GM13977 (cell line): ENCODE data around the gene RBM38.
"Not testable (repeated sequence)": the region's sequence is repeated elsewhere in the genome, so short reads cannot be mapped to it uniquely, and the experiment has no call there.

Experiments used
- DNase-seq: peaks from one replicate; pipeline ENCODE4 v3.0.0; 2012; ENCODE audit warnings: low spot score
- CTCF ChIP-seq: IDR thresholded peaks from 2 replicates; pipeline ENCODE4 v1.5.1; 2012; ENCODE audit warnings: mild to moderate bottlenecking, control low read depth; ENCODE audit not compliant: insufficient read depth; ENCODE audit errors: extremely low read depth, missing control alignments
- in situ Hi-C: fragments of 300-500 bp; cut with MboI; formaldehyde crosslinking; loops from one replicate; pipeline ENCODE4 v1.12.0; 2022; ENCODE audit warnings: low sequenced_read_pairs, low pct_unique_long_range_greater_than_20kb, mixed read lengths, inconsistent platforms; ENCODE audit not compliant: unreplicated experiment

RBM38 gene

DNA sequence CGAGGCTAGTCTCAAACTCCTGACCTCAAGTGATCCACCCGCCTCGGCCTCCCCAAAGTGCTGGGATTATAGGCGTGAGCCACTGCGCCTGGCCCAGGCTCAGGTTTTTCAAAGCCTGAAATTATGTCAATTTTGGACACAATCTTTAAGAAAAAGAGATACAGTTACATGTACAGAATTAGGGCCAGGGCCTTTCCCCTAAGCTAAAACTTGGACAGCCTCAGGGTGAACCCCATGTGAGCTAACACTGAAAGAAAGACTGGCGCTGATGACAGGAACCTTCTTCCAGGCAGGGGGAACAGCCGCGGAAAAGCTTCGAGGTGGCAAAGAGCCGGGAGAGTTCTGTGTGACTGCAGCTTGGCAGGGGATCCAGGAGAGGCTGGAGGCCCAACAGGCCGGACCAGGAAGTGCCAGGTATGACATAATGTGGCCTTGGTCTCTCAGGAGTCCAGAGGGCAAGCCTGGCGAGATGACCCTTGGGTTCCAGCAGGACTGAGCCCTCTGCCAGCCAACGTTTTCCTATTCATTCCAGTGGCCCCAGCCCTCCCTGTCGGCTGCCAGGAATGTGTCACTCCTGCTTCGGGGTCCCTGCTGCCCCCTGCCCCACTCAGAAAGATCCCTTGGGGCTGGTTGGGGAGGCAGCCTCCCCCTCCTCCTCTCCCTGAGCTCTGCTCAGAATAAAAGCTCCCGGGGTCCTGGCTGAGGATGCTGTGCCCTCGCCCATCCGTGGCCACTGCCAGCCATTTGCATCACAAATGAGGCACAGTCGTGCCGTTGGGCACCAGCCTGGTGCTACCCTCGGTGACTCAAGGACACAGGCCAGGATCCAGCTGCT is 37.3 kb downstream of the RBM38 start:
- no peak for DNase-seq
- in situ Hi-C loops, result no loop called here
- TF ChIP-seq CTCF, result no peak

DNA sequence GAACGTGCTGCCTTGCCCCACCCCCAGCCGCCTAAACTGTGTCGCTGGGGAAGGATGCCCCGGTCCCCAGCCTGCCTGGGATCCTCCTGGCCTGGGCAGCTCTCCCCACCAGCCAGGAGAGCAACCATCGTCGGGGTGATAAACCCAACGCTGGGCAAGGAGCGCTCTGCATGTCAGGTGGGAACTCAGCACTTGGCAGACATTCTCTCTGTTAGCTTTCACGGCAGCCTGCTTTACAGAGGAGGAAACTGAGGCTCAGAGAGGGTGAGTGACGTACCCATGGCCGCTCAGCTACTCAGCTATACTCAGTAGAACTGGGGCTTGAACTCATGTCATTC is 37.9 kb downstream of the RBM38 start:
- DNase-seq, result no peak
- TF ChIP-seq CTCF, result no peak
- in situ Hi-C loops, result no loop called here

GRCh38 chr20:57429580-57430200 is 38.5 kb downstream of the RBM38 start:
- no peak for DNase-seq
- no peak for TF ChIP-seq CTCF

DNA sequence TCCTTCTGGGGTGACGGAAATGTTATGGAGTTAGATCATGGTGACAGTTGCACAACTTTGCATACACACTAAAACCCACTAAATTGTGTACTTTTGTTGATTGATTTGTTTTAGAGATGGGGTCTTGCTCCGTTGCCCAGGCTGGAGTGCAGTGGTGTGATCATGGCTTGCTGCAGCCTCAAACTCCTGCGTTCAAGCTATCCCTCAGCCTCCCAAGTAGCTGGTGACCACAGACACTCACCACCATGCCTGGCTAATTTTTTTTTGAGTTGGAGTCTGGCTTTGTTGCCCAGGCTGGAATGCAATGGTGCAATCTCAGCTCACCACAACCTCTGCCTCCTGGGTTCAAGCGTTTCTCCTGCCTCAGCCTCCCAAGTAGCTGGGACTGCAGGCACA is 39.0 kb downstream of the RBM38 start:
- DNase-seq, in situ Hi-C loops: not testable (repeated sequence)

More at GRCh38 chr20:57429580-57430200, 38.5 kb downstream of the RBM38 start:
- in situ Hi-C loops, result no loop called here

DNA sequence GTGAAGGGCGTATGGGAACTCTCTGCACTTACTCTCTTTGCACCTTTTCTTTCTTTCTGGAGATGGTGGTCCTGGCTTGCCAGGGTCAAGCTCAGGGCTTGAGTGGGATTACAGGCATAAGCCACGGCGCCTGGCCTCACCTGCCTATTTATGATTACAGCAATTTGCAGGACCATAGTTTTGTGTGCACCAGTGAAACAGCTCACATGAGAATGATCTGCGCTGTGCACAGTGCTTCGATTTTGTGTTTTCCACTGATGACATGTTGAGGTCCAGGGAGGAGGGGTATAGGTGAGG is 40.3 kb downstream of the RBM38 start:
- DNase-seq, result no peak
- TF ChIP-seq CTCF, result no peak
- in situ Hi-C loops, result no loop called here

DNA sequence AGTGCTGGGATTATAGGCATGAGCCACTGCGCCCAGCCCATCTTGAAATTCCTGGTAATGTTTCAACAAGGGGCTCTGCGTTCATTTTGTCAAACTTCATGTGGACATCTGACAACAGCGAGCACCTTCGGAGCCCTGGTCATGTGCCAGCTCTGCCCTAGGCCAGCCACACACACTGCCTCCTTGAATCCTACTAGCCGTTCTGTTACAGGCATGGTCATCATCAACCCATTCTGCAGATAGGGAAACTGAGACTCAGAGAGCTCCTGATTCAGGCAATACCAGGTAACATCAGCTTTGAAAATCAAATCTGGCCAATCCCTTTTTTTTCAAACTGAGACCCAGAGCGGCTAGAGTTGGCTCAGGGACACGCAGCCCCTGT is 41.3 kb downstream of the RBM38 start:
- no peak for TF ChIP-seq CTCF
- DNase-seq, result no peak
- in situ Hi-C loops, result no loop called here

DNA sequence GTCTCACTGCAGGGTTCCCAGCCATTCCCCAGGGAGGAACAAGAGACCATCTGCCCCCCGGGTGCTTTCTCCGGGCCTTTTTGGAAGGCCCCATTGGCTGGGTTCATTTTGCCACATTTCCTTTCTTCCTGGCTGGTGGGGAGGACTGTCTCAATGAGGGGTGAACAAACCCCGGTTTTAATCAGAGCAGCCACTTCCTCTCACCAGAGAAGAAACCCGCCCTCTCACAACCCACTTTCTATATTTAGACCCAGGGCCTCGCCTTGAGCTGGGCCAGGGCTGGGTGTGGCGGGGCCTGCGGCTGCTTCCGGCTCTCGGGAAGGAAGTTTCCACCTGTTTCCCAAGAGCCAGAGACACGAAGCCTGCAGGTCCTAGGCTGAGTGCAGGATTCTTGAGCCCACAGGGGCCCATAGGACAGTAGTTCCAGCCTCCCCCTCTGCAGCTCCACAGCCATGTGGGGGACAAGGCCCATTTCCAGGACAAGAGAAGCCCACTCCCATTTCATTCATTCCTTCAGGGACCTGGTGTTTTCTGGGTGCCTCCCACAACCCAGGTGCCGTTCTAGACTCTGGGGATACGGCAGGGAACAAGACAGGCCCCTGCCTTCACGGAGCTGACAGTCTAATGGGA is 41.8 kb downstream of the RBM38 start:
- in situ Hi-C loops, result no loop called here
- TF ChIP-seq CTCF, result no peak
- DNase-seq, result peak; percentile 92
